ENCODE measurements around the gene ADCY3. TPM values are rescaled to one million over a fixed set of nuclear protein-coding genes. Genes with fewer than 3 reads are reported as not detected.

Gene ADCY3
- total RNA-seq, 1 experiment from 2014 or later = 71.1 TPM

DNA sequence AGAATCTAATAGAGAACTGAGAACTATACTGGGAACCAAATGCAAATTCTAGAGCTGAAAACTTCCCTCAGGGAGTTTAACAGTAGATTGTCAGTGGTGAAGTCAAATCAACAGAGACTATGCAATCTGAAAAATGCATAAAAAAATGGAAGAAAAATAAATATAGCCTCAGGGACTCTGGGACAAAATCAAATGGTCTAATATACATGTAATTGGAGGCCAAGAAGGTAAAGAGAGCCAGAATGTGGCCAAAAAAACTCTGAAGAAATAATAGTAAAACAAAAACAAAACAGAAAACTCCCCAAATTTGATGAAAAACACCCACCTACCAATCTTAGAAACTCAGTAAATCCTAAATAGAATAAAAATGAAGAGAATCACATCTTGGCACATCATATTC, 35.2 kb upstream of the ADCY3 start:
- Histone ChIP-seq H3K4me1 (ENCODE audit: control insufficient read depth in 1 of 2, insufficient read depth in 2 of 2, low read length in 2 of 2) (no peaks in the 10 kb centered on the region), H3K27ac (ENCODE audit: low read depth, low read length) (no peak overlapping the region), H3K9me2 (ENCODE audit: insufficient read depth) (no peaks in the 10 kb centered on the region), H2AFZ (ENCODE audit: low read depth, low read length, poor library complexity, severe bottlenecking) (no peak overlapping the region), H3K4me2 (ENCODE audit: low read length) (no peak overlapping the region), H3K9me3 (ENCODE audit: control insufficient read depth in 1 of 2, insufficient read depth in 1 of 2, low read depth in 1 of 2, low read length in 2 of 2) (peaks cover 0 to 5% of the 10 kb centered on the region in 2 experiments; a peak in 2 of 4 replicates), H3K4me3 (replicated peaks in 1 of 2; ENCODE audit: low read depth in 1 of 2, low read length in 2 of 2) (no peak overlapping the region), H3K27me3 (ENCODE audit: insufficient read depth, low read length) (no peaks in the 10 kb centered on the region), H3K9ac (ENCODE audit: low read length) (no peak overlapping the region), H3K36me3 (ENCODE audit: control insufficient read depth in 1 of 2, insufficient read depth in 2 of 2, low read length in 2 of 2) (peaks cover 15 to 18% of the 10 kb centered on the region in 2 experiments; a peak in 3 of 4 replicates), H3K79me2 (ENCODE audit: insufficient read depth, low read length) (no peaks in the 10 kb centered on the region), H4K20me1 (ENCODE audit: insufficient read depth) (no peaks in the 10 kb centered on the region)
- ChIA-PET RAD21 (ENCODE audit: low non-redundant PET in 1 of 2, low total read pairs in 2 of 2, uncharacterized antibody in 2 of 2, unreplicated experiment in 2 of 2) (no interaction called here), CTCF (no interaction called here), POLR2A (no interaction called here)
- BruUV-seq (replicated peaks) = no TSS peak
- ATAC-seq (no peak), DNase-seq (ENCODE audit: low read depth, low spot score) (no peak)
- intact Hi-C loops (cut with micrococcal nuclease) = no loop called here
- TF ChIP-seq YY1 (IDR thresholded peaks at IDR 0.05; ENCODE audit: extremely low read depth, insufficient replicate concordance, low read depth, low read length) = no peak
- no peak for TF ChIP-seq TCF7L2 (IDR thresholded peaks at IDR 0.05; ENCODE audit: borderline replicate concordance, extremely low read depth, insufficient read depth, insufficient read length)
- TF ChIP-seq SP1 (IDR thresholded peaks at IDR 0.05; ENCODE audit: low read depth) = no peak
- no peak for TF ChIP-seq REST (IDR thresholded peaks at IDR 0.05; ENCODE audit: low read depth)
- no peak for TF ChIP-seq JUND (IDR thresholded peaks at IDR 0.05)
- TF ChIP-seq, protein P1, sequence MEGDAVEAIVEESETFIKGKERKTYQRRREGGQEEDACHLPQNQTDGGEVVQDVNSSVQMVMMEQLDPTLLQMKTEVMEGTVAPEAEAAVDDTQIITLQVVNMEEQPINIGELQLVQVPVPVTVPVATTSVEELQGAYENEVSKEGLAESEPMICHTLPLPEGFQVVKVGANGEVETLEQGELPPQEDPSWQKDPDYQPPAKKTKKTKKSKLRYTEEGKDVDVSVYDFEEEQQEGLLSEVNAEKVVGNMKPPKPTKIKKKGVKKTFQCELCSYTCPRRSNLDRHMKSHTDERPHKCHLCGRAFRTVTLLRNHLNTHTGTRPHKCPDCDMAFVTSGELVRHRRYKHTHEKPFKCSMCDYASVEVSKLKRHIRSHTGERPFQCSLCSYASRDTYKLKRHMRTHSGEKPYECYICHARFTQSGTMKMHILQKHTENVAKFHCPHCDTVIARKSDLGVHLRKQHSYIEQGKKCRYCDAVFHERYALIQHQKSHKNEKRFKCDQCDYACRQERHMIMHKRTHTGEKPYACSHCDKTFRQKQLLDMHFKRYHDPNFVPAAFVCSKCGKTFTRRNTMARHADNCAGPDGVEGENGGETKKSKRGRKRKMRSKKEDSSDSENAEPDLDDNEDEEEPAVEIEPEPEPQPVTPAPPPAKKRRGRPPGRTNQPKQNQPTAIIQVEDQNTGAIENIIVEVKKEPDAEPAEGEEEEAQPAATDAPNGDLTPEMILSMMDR (IDR thresholded peaks at IDR 0.05 in 2 of 3, conservative IDR thresholded peaks at IDR 0.05 in 1 of 3; ENCODE audit: borderline replicate concordance in 1 of 3, insufficient read depth in 1 of 3, low read depth in 2 of 3, low read length in 2 of 3) = no peak
- no peak for TF ChIP-seq POLR2AphosphoS5 (IDR thresholded peaks at IDR 0.05; ENCODE audit: low read depth, low read length)
- TF ChIP-seq FOSL1 (IDR thresholded peaks at IDR 0.05; ENCODE audit: low read depth) = no peak
- TF ChIP-seq CBX3 (IDR thresholded peaks at IDR 0.05; ENCODE audit: low read depth) = no peak
- no peak for TF ChIP-seq ZNF274 (IDR thresholded peaks at IDR 0.05; ENCODE audit: low read depth, low read length)
- TF ChIP-seq POLR2A (IDR thresholded peaks at IDR 0.05; ENCODE audit: borderline replicate concordance, extremely low read depth, insufficient read depth, insufficient read length) = no peak
- TF ChIP-seq EGR1 (IDR thresholded peaks at IDR 0.05; ENCODE audit: low read depth) = no peak
- no peak for TF ChIP-seq RAD21 (IDR thresholded peaks at IDR 0.05; ENCODE audit: low read depth)
- TF ChIP-seq ATF3 (IDR thresholded peaks at IDR 0.05) = no peak
- no peak for TF ChIP-seq EZH2 (IDR thresholded peaks at IDR 0.05)
- no peak for TF ChIP-seq ELF1 (IDR thresholded peaks at IDR 0.05; ENCODE audit: borderline replicate concordance, low read depth)
- no peak for TF ChIP-seq SIN3A (IDR thresholded peaks at IDR 0.05; ENCODE audit: low read depth)

Measured in HCT116 (cell line).